ENCODE measurements around the gene IKZF2.

The IKZF2 gene

GRCh38 chr2:213167271-213167930 lies 16.0 kb upstream of the IKZF2 start:
- ATAC-seq (replicated peaks; ENCODE audit: extremely low read depth, poor library complexity, severe bottlenecking) = no peak
- DNase-seq (ENCODE audit: low spot score in 2 of 2) = no peak
- no peak overlapping the region for H3K4me3 Mint-ChIP-seq
- H3K27me3 Mint-ChIP-seq = no peaks in the 10 kb centered on the region
- H3K36me3 Mint-ChIP-seq (ENCODE audit: insufficient read depth) = no peaks in the 10 kb centered on the region
- H3K9me3 Mint-ChIP-seq = no peaks in the 10 kb centered on the region
- no peaks in the 10 kb centered on the region for H3K4me1 Mint-ChIP-seq
- no peak overlapping the region for H3K27ac Mint-ChIP-seq (ENCODE audit: low read depth)

GRCh38 chr2:213166109-213166508 lies 14.7 kb upstream of the IKZF2 start:
- Mint-ChIP-seq H3K9me3 (no peaks in the 10 kb centered on the region), H3K27ac (ENCODE audit: low read depth) (no peak overlapping the region), H3K4me1 (no peaks in the 10 kb centered on the region), H3K36me3 (ENCODE audit: insufficient read depth) (no peaks in the 10 kb centered on the region), H3K4me3 (no peak overlapping the region), H3K27me3 (no peaks in the 10 kb centered on the region)
- ATAC-seq (replicated peaks; ENCODE audit: extremely low read depth, poor library complexity, severe bottlenecking) (no peak), DNase-seq (ENCODE audit: low spot score in 2 of 2) (no peak)

DNA sequence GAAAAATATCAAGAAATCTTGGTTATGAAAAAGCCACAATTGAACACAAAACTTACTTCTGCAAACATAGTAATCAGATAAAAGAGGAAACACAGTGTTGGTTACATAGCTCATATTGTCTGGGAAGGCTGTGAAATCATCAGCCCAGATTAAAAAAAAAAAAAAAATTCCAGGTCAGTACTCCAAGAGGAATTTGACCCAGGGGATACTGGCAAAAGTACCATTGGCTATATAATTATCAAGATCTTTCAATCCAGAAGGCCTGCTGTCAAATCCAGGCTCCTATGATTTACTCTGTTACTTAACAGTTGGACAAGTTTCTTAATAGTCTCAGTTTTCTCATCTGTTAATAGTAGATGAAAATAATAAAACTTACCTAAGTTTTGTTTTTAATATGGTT lies 12.9 kb upstream of the IKZF2 start:
- Mint-ChIP-seq H3K27ac (ENCODE audit: low read depth) (no peak overlapping the region), H3K36me3 (ENCODE audit: insufficient read depth) (no peaks in the 10 kb centered on the region), H3K4me1 (no peaks in the 10 kb centered on the region), H3K27me3 (no peaks in the 10 kb centered on the region), H3K4me3 (no peak overlapping the region), H3K9me3 (no peaks in the 10 kb centered on the region)
- DNase-seq (ENCODE audit: low spot score in 2 of 2) = no peak
- no peak for ATAC-seq (replicated peaks; ENCODE audit: extremely low read depth, poor library complexity, severe bottlenecking)

DNA sequence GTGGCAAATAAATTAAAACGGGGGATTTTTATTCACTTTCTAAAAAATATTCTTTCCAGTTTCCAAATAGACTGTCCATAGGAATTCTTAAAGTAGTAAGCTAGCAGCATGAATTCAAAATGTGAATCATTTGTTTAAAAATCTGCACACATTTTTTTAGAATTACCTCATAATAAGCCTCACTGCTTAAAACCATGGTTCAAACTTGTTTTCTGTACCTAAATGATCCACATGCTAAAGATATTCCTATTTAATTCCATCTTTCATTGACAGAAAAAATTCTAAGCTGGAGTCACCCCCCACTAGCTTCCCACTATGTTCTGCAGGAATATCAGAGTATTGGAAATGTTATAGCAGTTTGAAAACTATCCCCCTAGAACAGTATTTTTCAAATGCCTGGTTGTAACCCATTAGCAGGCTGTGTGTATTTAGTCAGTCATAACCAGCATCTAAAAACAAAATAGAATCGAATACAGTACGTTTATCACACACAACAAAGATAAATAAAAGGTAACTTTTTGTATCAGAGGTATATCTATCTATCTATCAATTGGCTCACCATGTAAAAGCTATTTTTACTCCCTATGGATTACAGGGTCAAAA lies 11.2 kb upstream of the IKZF2 start:
- no peak overlapping the region for H3K4me3 Mint-ChIP-seq
- no peaks in the 10 kb centered on the region for H3K9me3 Mint-ChIP-seq

GRCh38 chr2:213161759-213162515 lies 10.5 kb upstream of the IKZF2 start:
- Mint-ChIP-seq H3K4me3 (no peak overlapping the region), H3K27ac (ENCODE audit: low read depth) (no peak overlapping the region), H3K36me3 (ENCODE audit: insufficient read depth) (no peaks in the 10 kb centered on the region), H3K27me3 (no peaks in the 10 kb centered on the region), H3K9me3 (no peaks in the 10 kb centered on the region), H3K4me1 (no peaks in the 10 kb centered on the region)
- no peak for ATAC-seq (replicated peaks; ENCODE audit: extremely low read depth, poor library complexity, severe bottlenecking)
- no peak for DNase-seq (ENCODE audit: low spot score in 2 of 2)

More for the DNA sequence above, 11.2 kb upstream of the IKZF2 start:
- Mint-ChIP-seq H3K36me3 (ENCODE audit: insufficient read depth) (no peaks in the 10 kb centered on the region), H3K4me1 (no peaks in the 10 kb centered on the region), H3K27me3 (no peaks in the 10 kb centered on the region), H3K27ac (ENCODE audit: low read depth) (no peak overlapping the region)
- DNase-seq (ENCODE audit: low spot score in 2 of 2) (no peak), ATAC-seq (replicated peaks; ENCODE audit: extremely low read depth, poor library complexity, severe bottlenecking) (no peak)

DNA sequence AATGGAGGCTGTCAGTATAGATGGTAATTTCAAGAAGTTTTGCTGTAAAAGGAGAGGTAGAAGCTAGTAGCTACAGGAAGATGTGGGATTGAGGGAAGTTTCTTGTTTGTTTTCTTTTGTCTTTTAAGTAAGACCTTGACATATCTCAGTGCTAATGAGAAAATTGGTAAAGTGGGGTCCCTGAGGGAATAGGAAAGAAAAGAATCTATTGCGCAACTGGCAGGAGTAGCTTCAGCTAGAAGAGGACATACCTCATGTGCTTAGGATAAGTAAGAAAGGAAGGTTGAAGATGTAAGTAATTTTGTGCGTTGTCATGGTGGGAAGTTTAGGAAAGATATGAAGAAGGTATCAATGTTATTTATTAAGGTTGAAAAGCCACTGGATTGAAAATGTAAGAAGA lies 8.4 kb upstream of the IKZF2 start:
- Mint-ChIP-seq H3K4me3 (no peak overlapping the region), H3K9me3 (no peaks in the 10 kb centered on the region), H3K27me3 (no peaks in the 10 kb centered on the region), H3K4me1 (no peaks in the 10 kb centered on the region), H3K36me3 (ENCODE audit: insufficient read depth) (no peaks in the 10 kb centered on the region), H3K27ac (ENCODE audit: low read depth) (no peak overlapping the region)
- DNase-seq (ENCODE audit: low spot score in 2 of 2) (no peak), ATAC-seq (replicated peaks; ENCODE audit: extremely low read depth, poor library complexity, severe bottlenecking) (no peak)

DNA sequence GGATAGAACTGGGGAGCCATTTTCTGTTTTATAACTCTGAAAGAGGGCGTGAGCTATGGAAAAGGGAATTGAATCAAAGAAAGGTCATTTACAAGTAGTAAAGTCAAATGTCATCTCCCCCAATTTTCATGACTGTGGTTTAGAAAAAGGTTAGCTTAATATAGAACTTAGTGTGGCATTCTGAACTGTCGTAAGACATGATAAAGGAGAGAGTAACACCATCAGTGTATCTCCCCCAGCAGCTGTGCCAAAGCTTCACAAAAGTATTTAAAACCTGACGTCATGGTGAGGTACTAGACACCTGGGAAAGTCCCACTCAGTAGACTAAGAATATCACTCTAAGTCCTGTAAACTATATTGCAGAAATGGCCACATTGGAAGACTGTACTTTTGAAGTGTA lies 5.8 kb upstream of the IKZF2 start:
- Mint-ChIP-seq H3K4me3 (no peak overlapping the region), H3K9me3 (no peaks in the 10 kb centered on the region), H3K27me3 (no peaks in the 10 kb centered on the region), H3K36me3 (ENCODE audit: insufficient read depth) (peaks cover 3% of the 10 kb centered on the region), H3K4me1 (peaks cover 5% of the 10 kb centered on the region), H3K27ac (ENCODE audit: low read depth) (no peak overlapping the region)
- ATAC-seq (replicated peaks; ENCODE audit: extremely low read depth, poor library complexity, severe bottlenecking) (peak; percentile 48), DNase-seq (ENCODE audit: low spot score in 2 of 2) (no peak)

GRCh38 chr2:213156717-213157116 lies 5.3 kb upstream of the IKZF2 start:
- no peaks in the 10 kb centered on the region for H3K9me3 Mint-ChIP-seq
- H3K36me3 Mint-ChIP-seq (ENCODE audit: insufficient read depth) = peaks cover 6% of the 10 kb centered on the region
- H3K27me3 Mint-ChIP-seq = no peaks in the 10 kb centered on the region
- no peak for DNase-seq (ENCODE audit: low spot score in 2 of 2)
- H3K4me1 Mint-ChIP-seq = peaks cover 6% of the 10 kb centered on the region
- no peak for ATAC-seq (replicated peaks; ENCODE audit: extremely low read depth, poor library complexity, severe bottlenecking)
- no peak overlapping the region for H3K4me3 Mint-ChIP-seq
- H3K27ac Mint-ChIP-seq (ENCODE audit: low read depth) = no peak overlapping the region

DNA sequence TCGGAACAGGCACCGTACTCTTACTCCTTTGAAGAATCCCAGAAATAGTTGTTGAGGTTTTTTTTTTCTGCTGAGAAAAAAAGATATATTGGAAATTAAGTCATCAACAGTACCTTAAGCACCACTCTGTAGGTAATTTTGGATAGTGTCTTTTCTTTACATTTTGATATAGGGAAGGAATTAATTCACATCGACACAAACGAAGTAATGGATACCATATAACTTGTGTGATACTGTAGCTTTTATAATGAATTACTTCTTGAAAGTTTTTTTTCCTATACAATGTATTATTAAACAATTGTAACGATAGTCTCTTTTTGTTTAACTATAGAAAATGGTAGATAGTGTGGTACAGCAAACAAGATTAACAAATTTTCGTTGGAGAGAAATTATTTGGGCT lies 1.5 kb upstream of the IKZF2 start:
- DNase-seq (ENCODE audit: low spot score in 2 of 2) (no peak), ATAC-seq (replicated peaks; ENCODE audit: extremely low read depth, poor library complexity, severe bottlenecking) (no peak)
- H3K36me3 Mint-ChIP-seq (ENCODE audit: insufficient read depth) = peaks cover 13% of the 10 kb centered on the region
- H3K27me3 Mint-ChIP-seq = peaks cover 25% of the 10 kb centered on the region
- peak overlapping the region; percentile 80 for H3K27ac Mint-ChIP-seq (ENCODE audit: low read depth)
- H3K4me3 Mint-ChIP-seq = peak overlapping the region; percentile 87
- no peaks in the 10 kb centered on the region for H3K9me3 Mint-ChIP-seq
- peaks cover 30% of the 10 kb centered on the region for H3K4me1 Mint-ChIP-seq

- Mint-ChIP-seq H3K4me1 (peaks cover 30% of the 10 kb centered on the region), H3K9me3 (no peaks in the 10 kb centered on the region), H3K4me3 (peak overlapping the region; percentile 87), H3K36me3 (ENCODE audit: insufficient read depth) (peaks cover 13% of the 10 kb centered on the region), H3K27ac (ENCODE audit: low read depth) (peak overlapping the region; percentile 80), H3K27me3 (peaks cover 25% of the 10 kb centered on the region)
- ATAC-seq (replicated peaks; ENCODE audit: extremely low read depth, poor library complexity, severe bottlenecking) = no peak
- no peak for DNase-seq (ENCODE audit: low spot score in 2 of 2)
These were observed 818 bp upstream of the IKZF2 start for GRCh38 chr2:213152065-213152794.

DNA sequence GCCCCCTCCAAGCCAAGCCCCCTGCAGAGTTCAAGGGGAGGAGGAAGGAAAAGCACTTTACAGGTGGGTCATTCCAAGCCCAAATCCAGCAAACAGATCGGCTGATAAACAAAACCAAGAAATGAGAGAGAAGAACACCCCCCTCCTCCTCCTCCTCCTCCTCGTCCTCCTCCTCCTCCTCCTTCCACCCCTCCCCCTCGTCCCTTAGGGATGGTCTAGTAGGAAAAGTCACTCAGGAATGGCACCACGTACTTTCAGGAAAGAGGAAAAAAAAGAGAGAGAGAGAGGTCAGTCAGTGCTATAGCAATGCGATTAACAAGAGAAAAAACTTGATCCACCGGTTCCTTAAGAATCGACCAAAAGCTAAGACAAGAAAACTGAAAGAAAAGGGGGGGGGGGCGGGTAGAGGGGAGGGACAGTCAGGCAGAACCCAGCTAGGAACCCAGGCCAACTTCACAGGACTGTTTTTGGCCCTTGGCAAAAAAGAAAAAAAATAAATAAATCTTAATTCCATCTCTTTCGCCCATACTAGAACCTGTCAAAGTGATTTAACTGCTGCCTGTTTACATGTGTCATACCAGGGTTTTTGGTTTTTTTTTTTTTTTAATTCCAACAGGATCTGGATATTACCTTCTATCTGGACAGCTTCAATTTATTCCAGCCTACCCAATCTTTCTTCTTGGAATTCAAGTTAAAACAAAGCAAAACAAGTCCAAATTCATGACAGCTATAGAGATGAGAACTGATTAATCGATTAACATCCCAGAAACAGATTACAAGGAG lies 906 bp downstream of the IKZF2 start:
- Mint-ChIP-seq H3K27me3 (peaks cover 25% of the 10 kb centered on the region), H3K4me1 (peaks cover 30% of the 10 kb centered on the region), H3K36me3 (ENCODE audit: insufficient read depth) (peaks cover 13% of the 10 kb centered on the region), H3K4me3 (peak overlapping the region; percentile 87), H3K27ac (ENCODE audit: low read depth) (peak overlapping the region; percentile 93), H3K9me3 (no peaks in the 10 kb centered on the region)
- no peak for ATAC-seq (replicated peaks; ENCODE audit: extremely low read depth, poor library complexity, severe bottlenecking)
- DNase-seq (ENCODE audit: low spot score in 2 of 2) = no peak

- peaks cover 30% of the 10 kb centered on the region for H3K4me1 Mint-ChIP-seq
- H3K27ac Mint-ChIP-seq (ENCODE audit: low read depth) = peak overlapping the region; percentile 93
- H3K27me3 Mint-ChIP-seq = peaks cover 25% of the 10 kb centered on the region
- DNase-seq (ENCODE audit: low spot score in 2 of 2) = no peak
- H3K36me3 Mint-ChIP-seq (ENCODE audit: insufficient read depth) = peaks cover 13% of the 10 kb centered on the region
- no peaks in the 10 kb centered on the region for H3K9me3 Mint-ChIP-seq
- no peak for ATAC-seq (replicated peaks; ENCODE audit: extremely low read depth, poor library complexity, severe bottlenecking)
- H3K4me3 Mint-ChIP-seq = peak overlapping the region; percentile 87
These were observed 1.5 kb downstream of the IKZF2 start for GRCh38 chr2:213149949-213150314.

All from central memory CD8-positive, alpha-beta T cell (primary cell).